Gastroesophageal sphincter (tissue), 3 donors: ENCODE results near the gene DUS1L.

Experiments used
- CTCF ChIP-seq, 4 experiments: fragments of 200-600 bp in 2 of 4; fragments of 450-650 bp in 2 of 4; sonication (generic) in 1 of 4; IDR thresholded peaks; one replicate each; pipeline ENCODE4 v1.5.1; 2017 to 2019; ENCODE audit warnings: antibody characterized with exemption in 4 of 4, mild to moderate bottlenecking in 2 of 4, moderate library complexity in 2 of 4
- POLR2A ChIP-seq, 2 donors: fragments of 450-650 bp; IDR thresholded peaks; one replicate each; pipeline ENCODE4 v1.6.1; 2017; ENCODE audit warnings: antibody characterized with exemption in 2 of 2, mild to moderate bottlenecking in 2 of 2, moderate library complexity in 1 of 2

GRCh38 chr17:82013772-82014321, 51.8 kb downstream of the DUS1L start:
- TF ChIP-seq POLR2A (IDR thresholded peaks at IDR 0.05) (no peak), CTCF (IDR thresholded peaks at IDR 0.05) (no peak)
